ENCODE results near the gene SURF2.
A peak's percentile ranks its signal among the peaks of the same experiment; 100 is the strongest.

SURF2 gene

GRCh38 chr9:133349965-133350616 is 6.3 kb upstream of the SURF2 start:
- no peak for DNase-seq (ENCODE audit: low read depth)
- TF ChIP-seq CTCF (conservative IDR thresholded peaks at IDR 0.05; ENCODE audit: control insufficient read depth, insufficient read depth, low read depth, low read length), result no peak
- H3K4me3 ChIP-seq (ENCODE audit: control insufficient read depth, low read depth, low read length), result peak overlapping the region; percentile 99

GRCh38 chr9:133351526-133351907 is 4.8 kb upstream of the SURF2 start:
- peak; percentile 83 for DNase-seq (ENCODE audit: low read depth)
- H3K4me3 ChIP-seq (ENCODE audit: control insufficient read depth, low read depth, low read length), result no peak overlapping the region
- TF ChIP-seq CTCF (conservative IDR thresholded peaks at IDR 0.05; ENCODE audit: control insufficient read depth, insufficient read depth, low read depth, low read length), result no peak

GRCh38 chr9:133351908-133352634 is 4.3 kb upstream of the SURF2 start:
- DNase-seq (ENCODE audit: low read depth), result peak; percentile 81
- TF ChIP-seq CTCF (conservative IDR thresholded peaks at IDR 0.05; ENCODE audit: control insufficient read depth, insufficient read depth, low read depth, low read length), result peak; percentile 74
- no peak overlapping the region for H3K4me3 ChIP-seq (ENCODE audit: control insufficient read depth, low read depth, low read length)

- TF ChIP-seq CTCF (conservative IDR thresholded peaks at IDR 0.05; ENCODE audit: control insufficient read depth, insufficient read depth, low read depth, low read length), result no peak
- DNase-seq (ENCODE audit: low read depth), result no peak
- H3K4me3 ChIP-seq (ENCODE audit: control insufficient read depth, low read depth, low read length), result no peak overlapping the region
These were observed 3.6 kb upstream of the SURF2 start for GRCh38 chr9:133352635-133353340.

GRCh38 chr9:133353548-133353947 is 2.8 kb upstream of the SURF2 start:
- no peak overlapping the region for H3K4me3 ChIP-seq (ENCODE audit: control insufficient read depth, low read depth, low read length)
- no peak for TF ChIP-seq CTCF (conservative IDR thresholded peaks at IDR 0.05; ENCODE audit: control insufficient read depth, insufficient read depth, low read depth, low read length)
- no peak for DNase-seq (ENCODE audit: low read depth)

GRCh38 chr9:133354766-133355165 is 1.6 kb upstream of the SURF2 start:
- no peak for TF ChIP-seq CTCF (conservative IDR thresholded peaks at IDR 0.05; ENCODE audit: control insufficient read depth, insufficient read depth, low read depth, low read length)
- no peak overlapping the region for H3K4me3 ChIP-seq (ENCODE audit: control insufficient read depth, low read depth, low read length)
- no peak for DNase-seq (ENCODE audit: low read depth)

All from fibroblast of mammary gland (primary cell).